WI38 (cell line): Measurements from ENCODE around the gene CIROP.
A peak's percentile ranks its signal among the peaks of the same experiment; 100 is the strongest.

Experiments
- H3K4me3 ChIP-seq: 2 replicates; pipeline ENCODE4 v1.5.1; 2011; ENCODE audit warnings: low read depth, mild to moderate bottlenecking, control low read depth, low read length
- TF ChIP-seq, protein P1 (sequence below): IDR thresholded peaks from 2 replicates; pipeline ENCODE4 v1.5.1; 2012; ENCODE audit warnings: low read depth, mild to moderate bottlenecking, control low read depth, low read length

Gene CIROP

DNA sequence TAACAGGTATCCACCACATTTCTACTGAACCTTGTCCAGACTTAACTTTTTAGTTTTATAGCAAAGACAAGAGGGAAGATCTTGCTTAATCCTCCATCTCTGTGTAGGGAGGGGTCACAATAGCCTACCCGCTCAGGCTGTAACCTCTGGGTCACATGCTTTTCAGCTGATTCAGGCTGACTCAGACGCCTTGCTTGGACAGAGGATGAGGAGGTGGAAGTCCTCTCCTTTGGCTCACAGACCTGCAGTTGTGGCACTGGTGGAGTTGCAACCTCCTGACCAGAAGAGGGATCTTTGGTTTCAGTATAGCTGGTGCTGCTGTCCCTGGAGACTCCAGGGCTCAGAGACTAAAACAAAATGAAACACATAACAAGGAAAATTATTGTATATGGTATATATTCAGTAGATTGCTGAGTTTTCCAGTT is 26.1 kb downstream of the CIROP start:
- TF ChIP-seq, protein P1, sequence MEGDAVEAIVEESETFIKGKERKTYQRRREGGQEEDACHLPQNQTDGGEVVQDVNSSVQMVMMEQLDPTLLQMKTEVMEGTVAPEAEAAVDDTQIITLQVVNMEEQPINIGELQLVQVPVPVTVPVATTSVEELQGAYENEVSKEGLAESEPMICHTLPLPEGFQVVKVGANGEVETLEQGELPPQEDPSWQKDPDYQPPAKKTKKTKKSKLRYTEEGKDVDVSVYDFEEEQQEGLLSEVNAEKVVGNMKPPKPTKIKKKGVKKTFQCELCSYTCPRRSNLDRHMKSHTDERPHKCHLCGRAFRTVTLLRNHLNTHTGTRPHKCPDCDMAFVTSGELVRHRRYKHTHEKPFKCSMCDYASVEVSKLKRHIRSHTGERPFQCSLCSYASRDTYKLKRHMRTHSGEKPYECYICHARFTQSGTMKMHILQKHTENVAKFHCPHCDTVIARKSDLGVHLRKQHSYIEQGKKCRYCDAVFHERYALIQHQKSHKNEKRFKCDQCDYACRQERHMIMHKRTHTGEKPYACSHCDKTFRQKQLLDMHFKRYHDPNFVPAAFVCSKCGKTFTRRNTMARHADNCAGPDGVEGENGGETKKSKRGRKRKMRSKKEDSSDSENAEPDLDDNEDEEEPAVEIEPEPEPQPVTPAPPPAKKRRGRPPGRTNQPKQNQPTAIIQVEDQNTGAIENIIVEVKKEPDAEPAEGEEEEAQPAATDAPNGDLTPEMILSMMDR: no peak
- no peak overlapping the region for H3K4me3 ChIP-seq

- TF ChIP-seq, protein P1: no peak
- H3K4me3 ChIP-seq: no peak overlapping the region
These were observed 26.8 kb downstream of the CIROP start for GRCh38 chr14:23077962-23078361.

DNA sequence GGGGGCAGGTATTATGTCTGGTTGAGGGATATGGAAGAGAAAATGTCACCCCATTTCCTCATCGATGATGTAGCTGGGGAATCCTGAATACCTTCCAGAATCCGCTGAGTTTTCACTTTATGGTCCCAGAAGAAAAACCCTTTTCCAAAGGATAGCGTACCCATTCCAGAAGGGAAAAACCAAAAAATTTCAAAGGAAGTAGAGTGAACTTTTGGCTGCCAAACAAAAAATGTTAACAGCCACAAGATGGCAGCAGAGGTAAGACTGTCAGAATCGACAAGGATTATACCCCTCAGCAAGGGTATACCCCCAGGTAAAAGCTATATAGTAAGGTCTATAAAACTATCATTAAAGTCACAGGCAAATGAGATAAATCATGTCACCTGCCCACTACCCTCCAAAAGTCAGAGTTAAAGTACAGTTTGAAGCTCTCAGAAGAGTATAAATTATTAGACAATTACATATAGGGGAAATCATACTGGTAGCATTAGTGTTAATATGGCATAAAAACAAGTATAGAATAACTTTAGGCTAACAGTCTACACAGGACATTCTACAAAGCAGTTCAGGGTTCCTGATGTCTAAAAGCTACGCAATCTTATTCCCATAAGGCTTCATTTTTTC is 27.9 kb downstream of the CIROP start:
- H3K4me3 ChIP-seq: no peak overlapping the region
- TF ChIP-seq, protein P1: peak; percentile 42; the same call in 1 of the 2 replicates

DNA sequence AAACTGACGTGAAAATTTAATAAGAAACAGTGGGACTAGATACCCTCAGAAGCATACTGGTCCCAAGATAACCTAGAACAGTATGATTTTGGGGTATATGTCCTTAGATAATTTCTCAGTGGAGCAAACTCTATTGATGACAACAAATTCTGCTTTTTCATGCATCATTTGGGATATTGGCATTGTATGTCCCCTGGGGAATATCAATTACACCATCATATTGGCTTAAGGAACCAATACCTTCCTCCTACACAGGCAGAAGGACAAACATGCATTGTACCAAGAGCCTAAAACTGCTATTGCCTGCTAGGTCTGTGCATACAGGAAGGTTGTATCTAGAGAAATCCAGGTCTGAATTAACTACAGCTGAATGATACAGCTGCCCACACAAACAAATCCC is 29.9 kb downstream of the CIROP start:
- TF ChIP-seq, protein P1: no peak
- no peak overlapping the region for H3K4me3 ChIP-seq

GRCh38 chr14:23071921-23072539 is 32.8 kb downstream of the CIROP start:
- H3K4me3 ChIP-seq: peak overlapping the region; percentile 97
- TF ChIP-seq, protein P1: no peak

DNA sequence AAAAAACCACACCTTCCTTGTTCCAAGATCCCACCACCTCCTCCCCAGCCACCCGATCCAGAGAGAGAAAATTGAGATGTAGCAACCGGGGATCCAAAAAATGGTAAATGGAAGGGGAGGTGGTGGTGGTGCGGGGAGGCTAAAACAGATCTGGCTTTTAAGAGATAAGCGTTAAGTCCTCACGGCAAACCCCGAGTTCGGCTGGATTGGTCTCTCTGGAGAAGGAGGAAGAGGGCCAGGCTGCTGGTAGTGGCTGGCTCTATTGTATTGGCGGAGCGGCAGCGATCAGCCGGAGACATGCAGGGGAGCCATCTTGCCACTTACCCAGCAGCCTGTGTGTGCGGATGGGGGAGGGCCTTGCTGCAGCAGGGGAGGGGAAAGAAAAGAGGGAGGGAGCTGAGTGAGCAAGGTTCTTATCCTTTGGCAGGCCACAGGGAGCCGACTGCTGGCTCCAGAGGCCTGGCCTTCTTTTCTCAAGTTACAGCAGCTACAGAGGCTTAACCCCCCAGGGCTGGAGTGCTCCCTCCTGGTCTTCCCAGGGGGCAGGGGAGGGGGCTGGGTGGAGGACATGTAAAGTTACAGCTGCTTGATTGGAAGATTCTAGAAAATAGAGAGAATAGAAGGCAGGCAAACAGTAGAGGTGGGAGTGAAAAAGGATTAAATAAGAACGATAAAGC is 33.4 kb downstream of the CIROP start:
- H3K4me3 ChIP-seq: peak overlapping the region; percentile 97
- TF ChIP-seq, protein P1: no peak
